IPS-18a (cell line): ENCODE measurements around the gene SMARCD2.
"Not testable (repeated sequence)": the region's sequence is repeated elsewhere in the genome, so short reads cannot be mapped to it uniquely, and the experiment has no call there.

Experiments
- H3K27ac ChIP-seq: one replicate; pipeline ENCODE4 v1.5.1; 2013; ENCODE audit warnings: low read length
- H3K27me3 ChIP-seq: one replicate; pipeline ENCODE4 v1.6.1; 2013; ENCODE audit warnings: mild to moderate bottlenecking, low read length; ENCODE audit not compliant: control insufficient read depth, insufficient read depth
- H3K36me3 ChIP-seq: one replicate; pipeline ENCODE4 v1.6.1; 2013; ENCODE audit warnings: low read depth, low read length; ENCODE audit not compliant: control insufficient read depth
- H3K4me1 ChIP-seq: one replicate; pipeline ENCODE4 v1.6.1; 2013; ENCODE audit warnings: low read depth, low read length; ENCODE audit not compliant: control insufficient read depth
- H3K4me3 ChIP-seq: one replicate; pipeline ENCODE4 v1.5.1; 2013; ENCODE audit warnings: low read length
- H3K9ac ChIP-seq: one replicate; pipeline ENCODE4 v1.6.1; 2013; ENCODE audit warnings: mild to moderate bottlenecking, low read length, moderate library complexity
- H3K9me3 ChIP-seq: one replicate; pipeline ENCODE4 v1.6.1; 2013; ENCODE audit warnings: low read depth, low read length; ENCODE audit not compliant: control insufficient read depth

The SMARCD2 gene

DNA sequence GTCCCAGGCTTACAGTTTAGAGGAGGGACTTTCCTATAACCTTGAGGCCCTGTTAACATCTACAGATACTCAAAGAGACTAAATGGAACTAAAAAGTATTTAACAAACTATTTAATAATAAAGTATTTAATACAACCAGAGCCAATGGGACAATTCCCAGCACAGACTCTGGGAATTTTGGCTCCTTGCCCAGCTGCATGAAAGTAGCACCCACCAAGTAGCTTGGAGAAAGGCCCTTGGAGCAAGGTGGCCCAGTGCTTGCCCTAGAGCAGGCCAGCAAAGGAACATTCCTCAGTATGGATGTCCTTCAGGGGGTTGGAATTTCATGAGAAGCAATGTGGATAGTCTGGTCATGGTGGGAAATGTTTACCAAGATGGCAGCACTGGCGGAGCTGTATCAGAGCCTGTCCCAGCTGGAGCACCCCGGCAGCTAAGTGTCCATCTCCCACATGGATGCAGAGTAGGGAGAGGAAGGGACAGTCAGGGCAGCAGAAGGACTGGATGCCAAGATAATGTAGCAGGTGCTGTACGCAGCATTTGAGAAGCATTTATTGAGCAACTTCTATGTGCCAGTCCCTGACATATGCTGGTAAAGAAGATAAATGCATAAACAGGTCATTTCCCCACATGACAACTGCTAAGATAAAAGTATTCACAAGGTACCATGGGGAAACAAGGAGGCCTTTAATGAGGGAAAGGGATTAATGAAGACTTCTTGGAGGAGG is 5.2 kb upstream of the SMARCD2 start:
- Histone ChIP-seq H3K27ac (no peak overlapping the region), H3K4me1 (no peaks in the 10 kb centered on the region), H3K36me3 (no peaks in the 10 kb centered on the region), H3K9ac (no peak overlapping the region), H3K27me3 (peaks cover 49% of the 10 kb centered on the region), H3K4me3 (no peak overlapping the region), H3K9me3 (no peaks in the 10 kb centered on the region)

DNA sequence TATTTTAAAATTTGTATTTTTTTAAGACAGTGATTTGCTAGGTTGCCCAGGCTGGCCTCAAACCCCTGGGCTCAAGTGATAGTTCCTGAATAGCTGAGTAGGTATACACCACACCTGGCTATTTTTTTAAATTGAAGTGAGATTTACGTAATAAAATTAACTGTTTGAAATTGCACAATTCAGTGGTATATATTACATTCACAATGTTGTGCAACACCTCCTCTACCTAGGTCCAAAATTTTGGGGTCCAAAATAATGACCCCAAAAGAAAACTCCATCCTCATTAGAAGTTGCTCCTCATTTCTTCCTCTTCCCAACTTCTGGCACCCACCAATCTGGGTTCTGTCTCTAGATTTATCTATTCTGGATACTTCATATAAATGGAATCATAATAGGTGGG is 3.0 kb upstream of the SMARCD2 start:
- H3K27me3 ChIP-seq = peaks cover 49% of the 10 kb centered on the region
- H3K36me3 ChIP-seq = no peaks in the 10 kb centered on the region
- no peak overlapping the region for H3K27ac ChIP-seq
- peaks cover 9% of the 10 kb centered on the region for H3K4me1 ChIP-seq
- no peaks in the 10 kb centered on the region for H3K9me3 ChIP-seq
- no peak overlapping the region for H3K4me3 ChIP-seq
- H3K9ac ChIP-seq = no peak overlapping the region

DNA sequence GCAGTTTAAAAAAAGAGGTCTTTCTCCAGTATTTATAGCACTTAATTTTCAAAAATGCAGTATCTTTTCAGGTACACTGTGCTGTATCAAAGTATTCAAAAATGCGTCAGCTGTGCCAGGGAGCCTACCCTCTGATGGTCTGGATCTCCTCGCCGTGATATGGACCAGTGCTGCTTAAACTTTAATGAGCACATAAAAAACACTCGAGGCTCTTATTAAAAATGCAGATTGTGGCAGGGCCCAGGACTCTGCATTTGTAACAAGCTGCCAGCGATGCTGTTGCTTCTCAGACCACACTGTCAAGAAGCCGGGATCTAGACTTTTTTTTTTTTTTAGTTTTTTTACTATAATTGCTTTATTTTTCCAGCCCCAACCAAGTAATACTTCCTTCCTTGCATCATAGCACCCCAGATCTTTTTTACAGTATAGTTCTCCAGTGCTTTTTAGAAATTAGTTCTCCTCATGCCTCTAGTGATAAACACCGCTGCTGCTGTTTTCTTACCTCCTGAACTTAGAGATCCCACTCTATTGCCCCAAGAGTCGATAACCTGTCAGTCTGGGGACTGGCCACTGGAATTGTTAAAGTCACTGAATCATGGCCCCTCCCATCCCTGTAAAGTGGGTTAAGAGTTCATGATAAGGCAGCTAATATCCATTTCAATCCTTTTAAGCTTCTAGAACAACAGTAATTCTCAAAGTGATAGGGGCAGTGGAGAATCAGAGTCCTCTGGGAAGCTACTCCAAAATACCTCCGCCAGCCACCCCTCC is 1.6 kb upstream of the SMARCD2 start:
- Histone ChIP-seq H3K4me3 (no peak overlapping the region), H3K9ac (no peak overlapping the region), H3K4me1 (peaks cover 14% of the 10 kb centered on the region), H3K9me3 (no peaks in the 10 kb centered on the region), H3K27ac (no peak overlapping the region), H3K27me3 (peaks cover 40% of the 10 kb centered on the region), H3K36me3 (no peaks in the 10 kb centered on the region)

GRCh38 chr17:63843387-63843888 is 953 bp upstream of the SMARCD2 start:
- Histone ChIP-seq H3K4me3 (peak overlapping the region; percentile 94), H3K27me3 (peaks cover 37% of the 10 kb centered on the region), H3K9ac (peak overlapping the region; percentile 5), H3K4me1 (peaks cover 21% of the 10 kb centered on the region)
- H3K27ac ChIP-seq, H3K36me3 ChIP-seq, H3K9me3 ChIP-seq: not testable (repeated sequence)

DNA sequence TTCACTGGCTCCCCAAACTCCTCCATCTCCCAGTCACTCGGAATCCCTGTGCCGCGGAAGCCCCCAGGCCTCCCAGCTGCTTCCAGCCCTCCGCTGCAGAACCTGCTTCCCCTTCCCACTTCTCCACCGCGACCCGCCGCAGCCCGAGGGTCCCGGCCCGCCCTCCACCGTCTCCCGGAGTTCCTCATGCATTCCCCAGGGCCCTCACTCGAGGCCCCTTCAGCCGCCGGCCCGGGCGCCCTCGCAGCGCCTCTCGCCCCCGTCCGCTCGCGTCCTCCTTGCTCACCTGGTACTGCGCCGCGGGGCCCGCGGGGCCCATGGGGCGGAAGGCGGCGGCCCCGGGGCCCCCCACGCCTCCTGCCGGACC is 329 bp downstream of the SMARCD2 start:
- Histone ChIP-seq H3K9ac (peak overlapping the region; percentile 77), H3K9me3 (no peaks in the 10 kb centered on the region), H3K27me3 (peaks cover 25% of the 10 kb centered on the region), H3K4me1 (peaks cover 22% of the 10 kb centered on the region), H3K36me3 (no peaks in the 10 kb centered on the region), H3K4me3 (peak overlapping the region; percentile 94), H3K27ac (no peak overlapping the region)

DNA sequence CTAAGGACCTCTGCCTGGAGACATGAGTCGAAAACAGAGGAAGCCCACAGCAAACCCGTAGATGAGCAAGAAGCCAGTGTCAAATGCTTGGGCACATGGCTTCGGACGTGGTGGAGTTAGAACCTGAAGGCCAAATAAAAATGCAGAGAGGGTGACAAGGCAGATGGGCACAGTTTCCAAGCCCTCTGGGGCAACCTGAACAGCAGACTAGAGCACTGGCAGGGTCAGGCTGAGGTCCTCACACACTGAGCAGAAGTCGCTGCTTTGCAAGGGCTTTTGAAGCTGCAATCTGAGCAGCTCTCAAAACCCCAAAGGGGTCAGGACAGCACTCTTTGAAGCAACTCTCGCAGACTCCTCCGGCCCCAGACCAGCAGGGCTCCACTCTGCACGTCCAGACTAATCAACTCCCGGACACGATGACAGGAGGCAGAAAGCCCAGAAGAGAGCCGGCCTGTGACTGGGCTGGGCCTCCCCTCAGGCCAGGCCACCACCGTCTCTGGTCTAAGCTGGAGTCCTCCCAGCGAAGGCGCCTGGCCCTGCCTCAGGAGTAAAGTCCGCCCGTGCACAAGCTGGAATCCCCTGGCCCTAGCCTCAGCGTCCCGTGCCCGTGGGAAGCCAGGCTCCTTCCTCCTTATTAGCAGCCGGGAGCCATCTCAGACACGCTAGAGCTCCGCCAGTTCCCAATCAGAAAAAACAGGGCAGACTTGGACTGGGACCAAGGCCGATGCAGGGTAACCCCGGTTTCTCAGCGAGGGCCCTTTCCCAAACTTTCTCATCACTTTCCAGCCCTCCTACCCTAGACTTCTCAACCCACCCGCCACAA is 924 bp downstream of the SMARCD2 start:
- Histone ChIP-seq H3K4me3 (peak overlapping the region; percentile 94), H3K27ac (no peak overlapping the region), H3K4me1 (peaks cover 22% of the 10 kb centered on the region), H3K9ac (peak overlapping the region; percentile 77), H3K9me3 (no peaks in the 10 kb centered on the region), H3K36me3 (peaks cover 4% of the 10 kb centered on the region), H3K27me3 (peaks cover 19% of the 10 kb centered on the region)

- Histone ChIP-seq H3K27me3 (peaks cover 11% of the 10 kb centered on the region), H3K4me1 (peaks cover 22% of the 10 kb centered on the region), H3K9me3 (no peaks in the 10 kb centered on the region), H3K27ac (no peak overlapping the region), H3K9ac (no peak overlapping the region), H3K36me3 (peaks cover 4% of the 10 kb centered on the region), H3K4me3 (peak overlapping the region; percentile 94)
Observed at GRCh38 chr17:63840591-63841349, 1.7 kb downstream of the SMARCD2 start.

GRCh38 chr17:63838631-63839171 is 3.8 kb downstream of the SMARCD2 start:
- Histone ChIP-seq H3K27ac (peak overlapping the region; percentile 54), H3K4me3 (peak overlapping the region; percentile 21), H3K9me3 (no peaks in the 10 kb centered on the region)

GRCh38 chr17:63837962-63838600 is 4.4 kb downstream of the SMARCD2 start:
- no peaks in the 10 kb centered on the region for H3K27me3 ChIP-seq
- no peak overlapping the region for H3K27ac ChIP-seq
- no peaks in the 10 kb centered on the region for H3K9me3 ChIP-seq
- peaks cover 22% of the 10 kb centered on the region for H3K4me1 ChIP-seq
- H3K4me3 ChIP-seq = no peak overlapping the region
- H3K9ac ChIP-seq = no peak overlapping the region
- H3K36me3 ChIP-seq = peaks cover 19% of the 10 kb centered on the region

More at GRCh38 chr17:63838631-63839171, 3.8 kb downstream of the SMARCD2 start:
- Histone ChIP-seq H3K9ac (peak overlapping the region; percentile 36), H3K36me3 (peaks cover 12% of the 10 kb centered on the region), H3K4me1 (peaks cover 22% of the 10 kb centered on the region), H3K27me3 (no peaks in the 10 kb centered on the region)

DNA sequence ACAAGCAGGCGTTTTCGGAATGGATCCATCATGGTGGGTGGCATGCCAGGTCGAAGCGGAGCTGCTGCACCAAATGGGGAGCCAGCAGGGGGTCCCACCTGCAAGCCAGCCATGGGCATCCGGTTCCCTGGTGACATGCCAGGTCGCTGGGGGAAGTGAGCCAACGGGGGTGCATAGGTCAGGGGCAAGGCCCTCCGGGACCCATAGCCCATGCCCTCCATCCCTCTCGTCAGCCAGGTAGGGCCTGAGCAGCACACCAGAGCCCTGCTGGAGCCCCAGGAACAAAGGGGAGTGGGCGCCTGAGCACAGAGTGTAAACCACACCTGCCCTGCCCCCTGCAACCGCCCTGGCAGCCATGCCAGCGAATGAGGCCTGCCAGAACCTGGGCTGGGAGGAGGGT is 5.0 kb downstream of the SMARCD2 start:
- H3K27ac ChIP-seq = no peak overlapping the region
- no peaks in the 10 kb centered on the region for H3K27me3 ChIP-seq
- peaks cover 25% of the 10 kb centered on the region for H3K36me3 ChIP-seq
- no peak overlapping the region for H3K9ac ChIP-seq
- no peak overlapping the region for H3K4me3 ChIP-seq
- H3K9me3 ChIP-seq = no peaks in the 10 kb centered on the region
- H3K4me1 ChIP-seq = peaks cover 22% of the 10 kb centered on the region
